Adrenal gland (tissue), 5 donors: ENCODE results near the gene ST8SIA1.

ENCODE experiments used
- CTCF ChIP-seq, 6 experiments: fragments of 450-650 bp in 4 of 6; fragments of 200-600 bp in 2 of 6; sonication (generic) in 1 of 6; IDR thresholded peaks; 1 replicate in 5 of 6; 2 replicates in 1 of 6; pipeline versions ENCODE4 v1.5.1 to v1.8.0; 2016 to 2021; ENCODE audit warnings: antibody characterized with exemption in 6 of 6, mild to moderate bottlenecking in 2 of 6, moderate library complexity in 1 of 6
- POLR2A ChIP-seq, 2 donors: fragments of 450-650 bp; IDR thresholded peaks; one replicate each; pipeline ENCODE4 v1.6.1; 2017; ENCODE audit warnings: antibody characterized with exemption in 2 of 2, mild to moderate bottlenecking in 2 of 2, moderate library complexity in 1 of 2
- donor health status: DM: no; HTN: no; CAD: no.

- TF ChIP-seq CTCF (IDR thresholded peaks at IDR 0.05) (no peak), POLR2A (IDR thresholded peaks at IDR 0.05) (no peak)
Observed at GRCh38 chr12:22282283-22282682, 52.2 kb downstream of the ST8SIA1 start.
